Transverse colon (tissue), 4 donors: Measurements from ENCODE around the gene MAGEC1. TPM values are rescaled to one million over a fixed set of nuclear protein-coding genes. Genes with fewer than 3 reads are reported as not detected.
"Not testable (repeated sequence)": the region's sequence is repeated elsewhere in the genome, so short reads cannot be mapped to it uniquely, and the experiment has no call there.

Source experiments
- DNase-seq: peaks from one replicate; pipeline ENCODE4 v3.0.0-alpha.2; 2019
- H3K27ac ChIP-seq, 4 donors: fragments of 200-600 bp; sonication (generic); 2 replicates each; pipeline ENCODE4 v1.5.1; 2016 to 2018; ENCODE audit warnings: inconsistent platforms in 4 of 4
- H3K27me3 ChIP-seq: fragments of 200-600 bp; sonication (generic); 2 replicates; pipeline ENCODE4 v1.5.1; 2017; ENCODE audit warnings: inconsistent platforms
- H3K36me3 ChIP-seq, 4 donors: fragments of 200-600 bp; sonication (generic); 2 replicates each; pipeline ENCODE4 v1.5.1; 2017 to 2019; ENCODE audit warnings: inconsistent platforms in 4 of 4
- H3K4me1 ChIP-seq, 4 donors: fragments of 200-600 bp; sonication (generic); 2 replicates each; pipeline ENCODE4 v1.5.1; 2017 to 2020; ENCODE audit warnings: inconsistent platforms in 4 of 4
- H3K4me3 ChIP-seq, 4 donors: fragments of 200-600 bp; sonication (generic); 1 replicate in 1 of 4; 2 replicates in 3 of 4; pipeline versions ENCODE4 v1.5.1 to v1.6.1; 2017 to 2019; ENCODE audit warnings: inconsistent platforms in 4 of 4
- H3K9me3 ChIP-seq, 2 donors: fragments of 200-600 bp; sonication (generic); 2 replicates each; pipeline ENCODE4 v1.5.1; 2017 to 2019; ENCODE audit warnings: inconsistent platforms in 2 of 2
- CTCF ChIP-seq, 5 experiments: fragments of 200-600 bp in 3 of 5; fragments of 450-650 bp in 2 of 5; sonication (generic) in 3 of 5; IDR thresholded peaks; 1 replicate in 2 of 5; 2 replicates in 3 of 5; pipeline ENCODE4 v1.5.1; 2016 to 2017; ENCODE audit warnings: antibody characterized with exemption in 5 of 5, inconsistent platforms in 3 of 5, mild to moderate bottlenecking in 2 of 5, moderate library complexity in 1 of 5
- EP300 ChIP-seq: sonication (generic); formaldehyde crosslinking; IDR thresholded peaks from one replicate; pipeline ENCODE4 v1.6.1; 2017; ENCODE audit warnings: antibody characterized with exemption, low read depth
- POLR2A ChIP-seq: fragments of 450-650 bp; IDR thresholded peaks from one replicate; pipeline ENCODE4 v1.6.1; 2016; ENCODE audit warnings: antibody characterized with exemption, mild to moderate bottlenecking, moderate library complexity
- POLR2AphosphoS5 ChIP-seq, 3 donors: sonication (generic); formaldehyde crosslinking; IDR thresholded peaks; one replicate each; pipeline ENCODE4 v1.6.1; 2016; ENCODE audit warnings: antibody characterized with exemption in 3 of 3
- WGBS, 2 donors: methylation state at CpG; one replicate each; pipeline ENCODE4 v1.1.5; 2018; ENCODE audit warnings: low coverage in 1 of 2; 5-methylcytosine and 5-hydroxymethylcytosine counted together
- in situ Hi-C, 4 donors: fragments of 200-750 bp; cut with MboI; loops; one replicate each; pipeline versions ENCODE4 v1.15.0 to v1.15.1; 2017; ENCODE audit warnings: low sequenced_read_pairs in 3 of 4, low pct_ligation_motif_present in 1 of 4, low pct_unique_long_range_greater_than_20kb in 1 of 4
- intact Hi-C: fragments of 100-400 bp; cut with DNase I; formaldehyde crosslinking; loops from one replicate; pipeline ENCODE4 v1.15.1; 2023; ENCODE audit warnings: low total_unique reads
- total RNA-seq, 4 donors: library from RNA; depleted of rRNA; stranded (reverse); fragments of >200 nt; gene quantifications; one replicate each; pipeline ENCODE4 v1.1.0, GENCODE V29; 2016

The MAGEC1 gene
- not detected for total RNA-seq

- no peak for DNase-seq
- Histone ChIP-seq H3K27ac (no peak within 1 kb of the TSS), H3K36me3 (no peaks in the 10 kb centered on the region), H3K27me3 (no peaks in the 10 kb centered on the region), H3K9me3 (no peaks in the 10 kb centered on the region), H3K4me3 (no peak within 1 kb of the TSS), H3K4me1 (no peaks in the 10 kb centered on the region)
- in situ Hi-C loops, result no loop called here
- 83 to 90% methylated on average over 8 to 25 of the region's 25 CpGs for WGBS, 2 donors
- no peak for TF ChIP-seq CTCF (IDR thresholded peaks at IDR 0.05)
- no peak for TF ChIP-seq EP300
- TF ChIP-seq POLR2A, result no peak
- TF ChIP-seq POLR2AphosphoS5 (IDR thresholded peaks at IDR 0.05), result no peak
- intact Hi-C loops, result no loop called here
Observed at GRCh38 chrX:141903400-141904155, at the start of gene MAGEC1. TSS of gene MAGEC1 (plus strand) at chrX:141903894. CDS start at chrX:141905073, 1,179 bp downstream.

GRCh38 chrX:141857479-141857878 is 46.2 kb upstream of the MAGEC1 start:
- Histone ChIP-seq H3K27me3 (no peaks in the 10 kb centered on the region), H3K9me3 (no peaks in the 10 kb centered on the region), H3K36me3 (no peaks in the 10 kb centered on the region), H3K27ac (no peak overlapping the region), H3K4me1 (no peaks in the 10 kb centered on the region), H3K4me3 (no peak overlapping the region)
- TF ChIP-seq POLR2A (no peak), EP300 (no peak), POLR2AphosphoS5 (IDR thresholded peaks at IDR 0.05) (no peak), CTCF (IDR thresholded peaks at IDR 0.05) (no peak)
- in situ Hi-C loops (no loop called here), intact Hi-C loops (no loop called here)
- DNase-seq, result no peak
- 45 to 83% methylated on average over 1 to 3 of the region's 3 CpGs for WGBS, 2 donors

GRCh38 chrX:141879616-141880015 is 24.1 kb upstream of the MAGEC1 start:
- H3K4me3 ChIP-seq, result no peak overlapping the region
- intact Hi-C loops, result no loop called here
- no peak for TF ChIP-seq EP300
- TF ChIP-seq POLR2A, result no peak
- TF ChIP-seq CTCF (IDR thresholded peaks at IDR 0.05), result no peak
- no peak for TF ChIP-seq POLR2AphosphoS5 (IDR thresholded peaks at IDR 0.05)
- H3K9me3 ChIP-seq, result no peaks in the 10 kb centered on the region
- H3K36me3 ChIP-seq, result no peaks in the 10 kb centered on the region
- in situ Hi-C loops, result no loop called here
- H3K4me1 ChIP-seq, result no peaks in the 10 kb centered on the region
- no peak overlapping the region for H3K27ac ChIP-seq
- 70% methylated on average over 5 of the region's 5 CpGs; no CpG with 5 or more reads in 1 of the 2 donors for WGBS, 2 donors
- DNase-seq, result no peak
- no peaks in the 10 kb centered on the region for H3K27me3 ChIP-seq

GRCh38 chrX:141888811-141889210 is 14.9 kb upstream of the MAGEC1 start:
- H3K36me3 ChIP-seq, H3K4me1 ChIP-seq, intact Hi-C loops, H3K9me3 ChIP-seq, H3K27me3 ChIP-seq, in situ Hi-C loops, DNase-seq, H3K4me3 ChIP-seq, H3K27ac ChIP-seq: not testable (repeated sequence)
- 60% methylated on average over 5 of the region's 5 CpGs; no CpG with 5 or more reads in 1 of the 2 donors for WGBS, 2 donors

GRCh38 chrX:141894733-141895132 is 9.0 kb upstream of the MAGEC1 start:
- in situ Hi-C loops (no loop called here), intact Hi-C loops (no loop called here)
- 66 to 95% methylated on average over 3 to 7 of the region's 7 CpGs for WGBS, 2 donors
- Histone ChIP-seq H3K4me1 (no peaks in the 10 kb centered on the region), H3K9me3 (no peaks in the 10 kb centered on the region), H3K27me3 (no peaks in the 10 kb centered on the region), H3K27ac (no peak overlapping the region), H3K4me3 (no peak overlapping the region), H3K36me3 (no peaks in the 10 kb centered on the region)
- no peak for DNase-seq
- TF ChIP-seq POLR2AphosphoS5 (IDR thresholded peaks at IDR 0.05), result no peak
- TF ChIP-seq POLR2A, result no peak
- TF ChIP-seq EP300, result no peak
- no peak for TF ChIP-seq CTCF (IDR thresholded peaks at IDR 0.05)
